HepG2 (cell line): ENCODE measurements around the gene CDR2L. TPM values are rescaled to one million over a fixed set of nuclear protein-coding genes. Genes with fewer than 3 reads are reported as not detected.
A peak's percentile ranks its signal among the peaks of the same experiment; 100 is the strongest.

Experiments used
- AHR ChIP-seq: IDR thresholded peaks from 2 replicates; pipeline ENCODE4 v1.6.1; 2018; ENCODE audit warnings: missing genetic modification reagents, missing compliant biosample characterization
- CBFB ChIP-seq: sonication (generic); formaldehyde crosslinking; IDR thresholded peaks from 2 replicates; pipeline ENCODE4 v1.4.0; 2020; ENCODE audit warnings: missing genetic modification reagents
- DR1 ChIP-seq: sonication (generic); formaldehyde crosslinking; IDR thresholded peaks from 2 replicates; pipeline ENCODE4 v1.8.0; 2021; ENCODE audit warnings: mild to moderate bottlenecking, missing genetic modification reagents, inconsistent platforms
- ELF4 ChIP-seq: sonication (generic); formaldehyde crosslinking; IDR thresholded peaks from 2 replicates; pipeline ENCODE4 v1.5.0; 2020; ENCODE audit warnings: missing genetic modification reagents, mild to moderate bottlenecking, moderate library complexity, borderline replicate concordance
- FLYWCH1 ChIP-seq: sonication (generic); formaldehyde crosslinking; IDR thresholded peaks from 2 replicates; pipeline ENCODE4 v1.8.1; 2023; ENCODE audit warnings: mild to moderate bottlenecking, missing genetic modification reagents
- IRF2 ChIP-seq: IDR thresholded peaks from 2 replicates; pipeline ENCODE4 v1.6.1; 2018; ENCODE audit warnings: missing genetic modification reagents, missing compliant biosample characterization
- NFE2L1 ChIP-seq: sonication (generic); formaldehyde crosslinking; IDR thresholded peaks from 2 replicates; pipeline ENCODE4 v1.4.0; 2020; ENCODE audit warnings: missing genetic modification reagents, mild to moderate bottlenecking, borderline replicate concordance
- NPAS2 ChIP-seq: sonication (generic); formaldehyde crosslinking; IDR thresholded peaks from 2 replicates; pipeline ENCODE4 v1.8.0; 2022; ENCODE audit warnings: mild to moderate bottlenecking, missing genetic modification reagents, borderline replicate concordance
- ZFX ChIP-seq: sonication (generic); formaldehyde crosslinking; IDR thresholded peaks from 2 replicates; pipeline ENCODE4 v1.4.0; 2020; ENCODE audit warnings: mild to moderate bottlenecking, low read depth, missing genetic modification reagents, moderate library complexity
- ZNF143 ChIP-seq: sonication (generic); formaldehyde crosslinking; IDR thresholded peaks from 2 replicates; pipeline ENCODE4 v1.4.0; 2020; ENCODE audit warnings: missing genetic modification reagents
- ZNF225 ChIP-seq: sonication (generic); formaldehyde crosslinking; IDR thresholded peaks from 2 replicates; pipeline ENCODE4 v1.4.0; 2020; ENCODE audit warnings: mild to moderate bottlenecking, missing genetic modification reagents
- ZNF335 ChIP-seq: sonication (generic); formaldehyde crosslinking; IDR thresholded peaks from 2 replicates; pipeline ENCODE4 v1.4.0; 2020; ENCODE audit warnings: missing genetic modification reagents
- ZNF543 ChIP-seq: sonication (generic); formaldehyde crosslinking; IDR thresholded peaks from 2 replicates; pipeline ENCODE4 v1.4.0; 2020; ENCODE audit warnings: mild to moderate bottlenecking, missing genetic modification reagents
- ZNF557 ChIP-seq: sonication (generic); formaldehyde crosslinking; IDR thresholded peaks from 2 replicates; pipeline ENCODE4 v1.4.0; 2020; ENCODE audit warnings: missing genetic modification reagents
- ZNF766 ChIP-seq: sonication (generic); formaldehyde crosslinking; IDR thresholded peaks from 2 replicates; pipeline ENCODE4 v1.5.0; 2020; ENCODE audit warnings: missing genetic modification reagents, borderline replicate concordance
- polyA plus RNA-seq, 8 experiments: library from polyadenylated mRNA; depleted of rRNA in 3 of 8; stranded (reverse) in 7 of 8; unstranded in 1 of 8; fragments of >200 nt; fragmentation: Illumina TruSeq in 4 of 8; extraction: Trizol in 4 of 8; gene quantifications; 2 replicates each; pipeline versions ENCODE4 v1.2.1 to v1.2.3, GENCODE V29; 2011 to 2016; ENCODE audit warnings: low read depth in 4 of 8, missing spikeins in 1 of 8, mixed read lengths in 1 of 8; ENCODE audit not compliant: insufficient read depth in 1 of 8
- total RNA-seq, 5 experiments: library from RNA; depleted of rRNA; stranded (reverse); fragments of >200 nt; fragmentation: Illumina TruSeq; extraction: Trizol; gene quantifications; 2 replicates each; pipeline ENCODE4 v1.2.3, GENCODE V29; 2016; ENCODE audit warnings: low read depth in 1 of 5
- TF ChIP-seq, protein P1 (sequence below): sonication (generic); formaldehyde crosslinking; IDR thresholded peaks from 2 replicates; pipeline ENCODE4 v1.8.1; 2022; ENCODE audit warnings: low read depth, mild to moderate bottlenecking, missing genetic modification reagents
- TF ChIP-seq, protein P2 (sequence below): IDR thresholded peaks from 2 replicates; pipeline ENCODE4 v1.6.1; 2012; ENCODE audit warnings: inconsistent platforms
- TF ChIP-seq, protein P3 (sequence below): sonication (generic); formaldehyde crosslinking; IDR thresholded peaks from 2 replicates; pipeline ENCODE4 v1.8.1; 2023; ENCODE audit warnings: mild to moderate bottlenecking, missing genetic modification reagents
- TF ChIP-seq, protein P4 (sequence below): sonication (generic); formaldehyde crosslinking; IDR thresholded peaks from 2 replicates; pipeline ENCODE4 v1.5.1; 2020; ENCODE audit warnings: mild to moderate bottlenecking, missing genetic modification reagents, moderate library complexity
- TF ChIP-seq, protein P5 (sequence below): sonication (generic); formaldehyde crosslinking; conservative IDR thresholded peaks from 2 replicates; pipeline ENCODE4 v1.8.0; 2022; ENCODE audit warnings: mild to moderate bottlenecking, moderate library complexity, missing genetic modification reagents

Gene CDR2L
- total and polyA plus RNA-seq, 2 of the 13 experiments (the other 11 are each of a cell fraction or from before 2014, with no cell fraction given) = 1.9 to 2.1 TPM

DNA sequence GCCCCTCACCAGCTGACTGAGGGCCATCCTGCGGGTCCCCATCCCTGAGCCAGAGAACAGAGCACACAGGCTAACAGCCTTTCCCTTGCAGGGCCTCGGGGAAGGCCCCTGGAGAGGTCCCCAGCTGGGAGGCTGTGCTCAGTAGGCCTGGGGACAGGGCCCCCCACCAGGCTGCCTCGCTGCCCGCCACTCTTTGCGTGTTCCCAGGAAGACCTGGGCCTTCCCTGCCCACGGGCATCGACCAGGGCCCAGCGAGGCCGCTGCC, 15.7 kb upstream of the CDR2L start (continued):
- TF ChIP-seq DR1 (no peak), ZNF225 (no peak), FLYWCH1 (CRISPR knock-in tag) (no peak), ELF4 (CRISPR knock-in tag) (no peak), CBFB (CRISPR knock-in tag) (0 out of 2 replicates have a peak, but pooled peaks have one; percentile 13), AHR (CRISPR knock-in tag) (no peak), NFE2L1 (CRISPR knock-in tag) (no peak), ZNF335 (CRISPR knock-in tag) (0 out of 2 replicates have a peak, but pooled peaks have one; percentile 73), ZNF557 (CRISPR knock-in tag) (no peak), ZNF543 (CRISPR knock-in tag) (0 out of 2 replicates have a peak, but pooled peaks have one; percentile 41), IRF2 (no peak), NPAS2 (CRISPR knock-in tag) (no peak), ZFX (CRISPR knock-in tag) (peak; percentile 90), ZNF766 (CRISPR knock-in tag) (0 out of 2 replicates have a peak, but pooled peaks have one; percentile 6), ZNF143 (CRISPR knock-in tag) (no peak)
- TF ChIP-seq, protein P1, sequence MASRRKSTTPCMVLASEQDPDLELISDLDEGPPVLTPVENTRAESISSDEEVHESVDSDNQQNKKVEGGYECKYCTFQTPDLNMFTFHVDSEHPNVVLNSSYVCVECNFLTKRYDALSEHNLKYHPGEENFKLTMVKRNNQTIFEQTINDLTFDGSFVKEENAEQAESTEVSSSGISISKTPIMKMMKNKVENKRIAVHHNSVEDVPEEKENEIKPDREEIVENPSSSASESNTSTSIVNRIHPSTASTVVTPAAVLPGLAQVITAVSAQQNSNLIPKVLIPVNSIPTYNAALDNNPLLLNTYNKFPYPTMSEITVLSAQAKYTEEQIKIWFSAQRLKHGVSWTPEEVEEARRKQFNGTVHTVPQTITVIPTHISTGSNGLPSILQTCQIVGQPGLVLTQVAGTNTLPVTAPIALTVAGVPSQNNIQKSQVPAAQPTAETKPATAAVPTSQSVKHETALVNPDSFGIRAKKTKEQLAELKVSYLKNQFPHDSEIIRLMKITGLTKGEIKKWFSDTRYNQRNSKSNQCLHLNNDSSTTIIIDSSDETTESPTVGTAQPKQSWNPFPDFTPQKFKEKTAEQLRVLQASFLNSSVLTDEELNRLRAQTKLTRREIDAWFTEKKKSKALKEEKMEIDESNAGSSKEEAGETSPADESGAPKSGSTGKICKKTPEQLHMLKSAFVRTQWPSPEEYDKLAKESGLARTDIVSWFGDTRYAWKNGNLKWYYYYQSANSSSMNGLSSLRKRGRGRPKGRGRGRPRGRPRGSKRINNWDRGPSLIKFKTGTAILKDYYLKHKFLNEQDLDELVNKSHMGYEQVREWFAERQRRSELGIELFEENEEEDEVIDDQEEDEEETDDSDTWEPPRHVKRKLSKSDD (CRISPR knock-in tag) = no peak
- TF ChIP-seq, protein P2, sequence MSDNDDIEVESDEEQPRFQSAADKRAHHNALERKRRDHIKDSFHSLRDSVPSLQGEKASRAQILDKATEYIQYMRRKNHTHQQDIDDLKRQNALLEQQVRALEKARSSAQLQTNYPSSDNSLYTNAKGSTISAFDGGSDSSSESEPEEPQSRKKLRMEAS = no peak
- TF ChIP-seq, protein P3, sequence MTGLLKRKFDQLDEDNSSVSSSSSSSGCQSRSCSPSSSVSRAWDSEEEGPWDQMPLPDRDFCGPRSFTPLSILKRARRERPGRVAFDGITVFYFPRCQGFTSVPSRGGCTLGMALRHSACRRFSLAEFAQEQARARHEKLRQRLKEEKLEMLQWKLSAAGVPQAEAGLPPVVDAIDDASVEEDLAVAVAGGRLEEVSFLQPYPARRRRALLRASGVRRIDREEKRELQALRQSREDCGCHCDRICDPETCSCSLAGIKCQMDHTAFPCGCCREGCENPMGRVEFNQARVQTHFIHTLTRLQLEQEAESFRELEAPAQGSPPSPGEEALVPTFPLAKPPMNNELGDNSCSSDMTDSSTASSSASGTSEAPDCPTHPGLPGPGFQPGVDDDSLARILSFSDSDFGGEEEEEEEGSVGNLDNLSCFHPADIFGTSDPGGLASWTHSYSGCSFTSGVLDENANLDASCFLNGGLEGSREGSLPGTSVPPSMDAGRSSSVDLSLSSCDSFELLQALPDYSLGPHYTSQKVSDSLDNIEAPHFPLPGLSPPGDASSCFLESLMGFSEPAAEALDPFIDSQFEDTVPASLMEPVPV = no peak
- TF ChIP-seq, protein P4, sequence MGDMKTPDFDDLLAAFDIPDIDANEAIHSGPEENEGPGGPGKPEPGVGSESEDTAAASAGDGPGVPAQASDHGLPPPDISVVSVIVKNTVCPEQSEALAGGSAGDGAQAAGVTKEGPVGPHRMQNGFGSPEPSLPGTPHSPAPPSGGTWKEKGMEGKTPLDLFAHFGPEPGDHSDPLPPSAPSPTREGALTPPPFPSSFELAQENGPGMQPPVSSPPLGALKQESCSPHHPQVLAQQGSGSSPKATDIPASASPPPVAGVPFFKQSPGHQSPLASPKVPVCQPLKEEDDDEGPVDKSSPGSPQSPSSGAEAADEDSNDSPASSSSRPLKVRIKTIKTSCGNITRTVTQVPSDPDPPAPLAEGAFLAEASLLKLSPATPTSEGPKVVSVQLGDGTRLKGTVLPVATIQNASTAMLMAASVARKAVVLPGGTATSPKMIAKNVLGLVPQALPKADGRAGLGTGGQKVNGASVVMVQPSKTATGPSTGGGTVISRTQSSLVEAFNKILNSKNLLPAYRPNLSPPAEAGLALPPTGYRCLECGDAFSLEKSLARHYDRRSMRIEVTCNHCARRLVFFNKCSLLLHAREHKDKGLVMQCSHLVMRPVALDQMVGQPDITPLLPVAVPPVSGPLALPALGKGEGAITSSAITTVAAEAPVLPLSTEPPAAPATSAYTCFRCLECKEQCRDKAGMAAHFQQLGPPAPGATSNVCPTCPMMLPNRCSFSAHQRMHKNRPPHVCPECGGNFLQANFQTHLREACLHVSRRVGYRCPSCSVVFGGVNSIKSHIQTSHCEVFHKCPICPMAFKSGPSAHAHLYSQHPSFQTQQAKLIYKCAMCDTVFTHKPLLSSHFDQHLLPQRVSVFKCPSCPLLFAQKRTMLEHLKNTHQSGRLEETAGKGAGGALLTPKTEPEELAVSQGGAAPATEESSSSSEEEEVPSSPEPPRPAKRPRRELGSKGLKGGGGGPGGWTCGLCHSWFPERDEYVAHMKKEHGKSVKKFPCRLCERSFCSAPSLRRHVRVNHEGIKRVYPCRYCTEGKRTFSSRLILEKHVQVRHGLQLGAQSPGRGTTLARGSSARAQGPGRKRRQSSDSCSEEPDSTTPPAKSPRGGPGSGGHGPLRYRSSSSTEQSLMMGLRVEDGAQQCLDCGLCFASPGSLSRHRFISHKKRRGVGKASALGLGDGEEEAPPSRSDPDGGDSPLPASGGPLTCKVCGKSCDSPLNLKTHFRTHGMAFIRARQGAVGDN (CRISPR knock-in tag) = peak; percentile 87
- TF ChIP-seq, protein P5, sequence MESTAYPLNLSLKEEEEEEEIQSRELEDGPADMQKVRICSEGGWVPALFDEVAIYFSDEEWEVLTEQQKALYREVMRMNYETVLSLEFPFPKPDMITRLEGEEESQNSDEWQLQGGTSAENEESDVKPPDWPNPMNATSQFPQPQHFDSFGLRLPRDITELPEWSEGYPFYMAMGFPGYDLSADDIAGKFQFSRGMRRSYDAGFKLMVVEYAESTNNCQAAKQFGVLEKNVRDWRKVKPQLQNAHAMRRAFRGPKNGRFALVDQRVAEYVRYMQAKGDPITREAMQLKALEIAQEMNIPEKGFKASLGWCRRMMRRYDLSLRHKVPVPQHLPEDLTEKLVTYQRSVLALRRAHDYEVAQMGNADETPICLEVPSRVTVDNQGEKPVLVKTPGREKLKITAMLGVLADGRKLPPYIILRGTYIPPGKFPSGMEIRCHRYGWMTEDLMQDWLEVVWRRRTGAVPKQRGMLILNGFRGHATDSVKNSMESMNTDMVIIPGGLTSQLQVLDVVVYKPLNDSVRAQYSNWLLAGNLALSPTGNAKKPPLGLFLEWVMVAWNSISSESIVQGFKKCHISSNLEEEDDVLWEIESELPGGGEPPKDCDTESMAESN (CRISPR knock-in tag) = no peak
